PC-3 (cell line): ENCODE data around the gene DIP2C. TPM values are rescaled to one million over a fixed set of nuclear protein-coding genes. Genes with fewer than 3 reads are reported as not detected.

ENCODE experiments used
- ATAC-seq: fragments of 200-7000 bp; cut with Tn5 transposase; 2 replicates; pipeline ENCODE4 v1.9.1; 2020; ENCODE audit warnings: mild to moderate bottlenecking, moderate library complexity
- BruUV-seq: library from RNA; stranded (reverse); fragments of 400-500 nt; replicated peaks from 2 replicates; lab custom pipeline; 2021; lab: Mats Ljungman, UMichigan
- CTCF ChIA-PET: fragments of 300-600 bp; sonication (Branson Sonifier 250); formaldehyde crosslinking; loops from one replicate; lab custom pipeline; 2022; ENCODE audit warnings: antibody characterized with exemption; lab: Charles Lee
- POLR2A ChIA-PET: fragments of 300-600 bp; sonication (Branson Sonifier 250); formaldehyde crosslinking; loops from one replicate; lab custom pipeline; 2022; ENCODE audit warnings: antibody characterized with exemption; ENCODE audit not compliant: unreplicated experiment; lab: Charles Lee
- DNase-seq: peaks from one replicate; pipeline ENCODE4 v3.0.0-alpha.2; 2015
- H2AFZ ChIP-seq: fragments of 300-600 bp; sonication (generic); 2 replicates; pipeline ENCODE4 v1.6.0; 2016; ENCODE audit warnings: antibody characterized with exemption, low read length
- H3F3A ChIP-seq: fragments of 300-600 bp; sonication (generic); one replicate; pipeline ENCODE4 v1.6.0; 2017; ENCODE audit warnings: antibody characterized with exemption, low read length, control low read depth, mild to moderate bottlenecking; ENCODE audit not compliant: unreplicated experiment
- H3K27ac ChIP-seq: fragments of 300-600 bp; sonication (generic); 2 replicates; pipeline ENCODE4 v1.5.1; 2016; ENCODE audit warnings: mild to moderate bottlenecking, low read length
- H3K27me3 ChIP-seq: fragments of 300-600 bp; sonication (generic); 2 replicates; pipeline ENCODE4 v1.6.1; 2016; ENCODE audit warnings: low read length, mixed read lengths
- H3K36me3 ChIP-seq: fragments of 300-600 bp; sonication (generic); 2 replicates; pipeline ENCODE4 v1.6.1; 2016; ENCODE audit warnings: low read depth, mixed run types, low read length, mixed read lengths
- H3K4me1 ChIP-seq: fragments of 300-600 bp; sonication (generic); 2 replicates; pipeline ENCODE4 v1.5.1; 2016; ENCODE audit warnings: low read length; ENCODE audit not compliant: insufficient read depth
- H3K4me2 ChIP-seq: fragments of 300-600 bp; sonication (generic); 2 replicates; pipeline ENCODE4 v1.6.0; 2016; ENCODE audit warnings: low read length
- H3K4me3 ChIP-seq: fragments of 300-600 bp; sonication (generic); 2 replicates; pipeline ENCODE4 v1.5.1; 2016; ENCODE audit warnings: mild to moderate bottlenecking, low read length, mixed read lengths
- H3K79me2 ChIP-seq: fragments of 300-600 bp; sonication (generic); 2 replicates; pipeline ENCODE4 v1.6.1; 2017; ENCODE audit warnings: low read length, mixed read lengths
- H3K9ac ChIP-seq: fragments of 300-600 bp; sonication (generic); 2 replicates; pipeline ENCODE4 v1.6.0; 2016; ENCODE audit warnings: mild to moderate bottlenecking, low read length
- H3K9me2 ChIP-seq: fragments of 300-600 bp; sonication (generic); replicated peaks from 2 replicates; pipeline ENCODE4 v1.6.1; 2016; ENCODE audit warnings: mixed run types, low read length, mixed read lengths
- H3K9me3 ChIP-seq: fragments of 300-600 bp; sonication (generic); 2 replicates; pipeline ENCODE4 v1.6.1; 2016; ENCODE audit warnings: low read length, mixed read lengths
- H4K20me1 ChIP-seq: fragments of 300-600 bp; sonication (generic); 2 replicates; pipeline ENCODE4 v1.6.1; 2016; ENCODE audit warnings: low read length, mixed read lengths
- CTCF ChIP-seq: fragments of 300-600 bp; sonication (generic); conservative IDR thresholded peaks from 2 replicates; pipeline ENCODE4 v1.5.1; 2017; ENCODE audit warnings: antibody characterized with exemption, low read depth, mild to moderate bottlenecking, low read length
- EZH2 ChIP-seq: fragments of 300-600 bp; sonication (generic); IDR thresholded peaks from one replicate; pipeline ENCODE4 v1.6.1; 2017; ENCODE audit warnings: antibody characterized with exemption, mild to moderate bottlenecking, low read length; ENCODE audit not compliant: unreplicated experiment
- EZH2phosphoT487 ChIP-seq: fragments of 300-600 bp; sonication (generic); IDR thresholded peaks from 2 replicates; pipeline ENCODE4 v1.6.1; 2018; ENCODE audit warnings: mild to moderate bottlenecking, antibody characterized with exemption, low read length, borderline replicate concordance
- intact Hi-C: fragments of 100-400 bp; cut with micrococcal nuclease; formaldehyde crosslinking; loops from 2 replicates; pipeline ENCODE4 v1.9.0; 2023
- total RNA-seq: library from RNA; depleted of rRNA; stranded (reverse); fragments of >200 nt; gene quantifications from 2 replicates; pipeline ENCODE4 v1.2.3, GENCODE V29; 2014

Gene DIP2C
- total RNA-seq, 1 experiment from 2014 or later: 3.1 TPM

GRCh38 chr10:522350-522749 is 167.1 kb downstream of the DIP2C start:
- H3K79me2 ChIP-seq: no peaks in the 10 kb centered on the region
- H3K9me2 ChIP-seq: no peaks in the 10 kb centered on the region
- no peak for ATAC-seq
- H3K27ac ChIP-seq: no peak overlapping the region
- TF ChIP-seq EZH2 (no peak), EZH2phosphoT487 (no peak), CTCF (no peak)
- DNase-seq: no peak
- intact Hi-C loops: no loop called here
- no peak overlapping the region for H3K4me3 ChIP-seq
- POLR2A ChIA-PET: no interaction called here
- H3K9me3 ChIP-seq: no peaks in the 10 kb centered on the region
- H3F3A ChIP-seq: no peaks in the 10 kb centered on the region
- H3K27me3 ChIP-seq: no peaks in the 10 kb centered on the region
- CTCF ChIA-PET: interaction anchor here (0.5 kb wide), 1 partner anchor 37 kb away, joined by 10 read pairs; no protein-coding TSS in a partner anchor
- H3K4me1 ChIP-seq: no peaks in the 10 kb centered on the region
- H2AFZ ChIP-seq: no peak overlapping the region
- H3K4me2 ChIP-seq: no peak overlapping the region
- no peaks in the 10 kb centered on the region for H3K36me3 ChIP-seq
- no peaks in the 10 kb centered on the region for H4K20me1 ChIP-seq
- no TSS peak for BruUV-seq
- H3K9ac ChIP-seq: no peak overlapping the region

GRCh38 chr10:521261-522250 is 167.9 kb downstream of the DIP2C start:
- H3K4me1 ChIP-seq: no peaks in the 10 kb centered on the region
- no peaks in the 10 kb centered on the region for H3K9me2 ChIP-seq
- intact Hi-C loops: no loop called here
- no peak overlapping the region for H3K27ac ChIP-seq
- no peak overlapping the region for H3K4me2 ChIP-seq
- no TSS peak for BruUV-seq
- TF ChIP-seq CTCF: no peak
- TF ChIP-seq EZH2phosphoT487: no peak
- no peak for TF ChIP-seq EZH2
- ChIA-PET CTCF (no interaction called here), POLR2A (no interaction called here)
- no peak for ATAC-seq
- H3K9me3 ChIP-seq: no peaks in the 10 kb centered on the region
- no peaks in the 10 kb centered on the region for H3K36me3 ChIP-seq
- H4K20me1 ChIP-seq: no peaks in the 10 kb centered on the region
- DNase-seq: no peak
- H3F3A ChIP-seq: no peaks in the 10 kb centered on the region
- H2AFZ ChIP-seq: no peak overlapping the region
- H3K79me2 ChIP-seq: no peaks in the 10 kb centered on the region
- H3K4me3 ChIP-seq: no peak overlapping the region
- no peak overlapping the region for H3K9ac ChIP-seq
- H3K27me3 ChIP-seq: no peaks in the 10 kb centered on the region

- no peaks in the 10 kb centered on the region for H4K20me1 ChIP-seq
- CTCF ChIA-PET: no interaction called here
- H3K79me2 ChIP-seq: no peaks in the 10 kb centered on the region
- POLR2A ChIA-PET: no interaction called here
- no peaks in the 10 kb centered on the region for H3K9me3 ChIP-seq
- TF ChIP-seq EZH2 (no peak), CTCF (no peak), EZH2phosphoT487 (no peak)
- no peaks in the 10 kb centered on the region for H3K9me2 ChIP-seq
- intact Hi-C loops: no loop called here
- H3K4me1 ChIP-seq: no peaks in the 10 kb centered on the region
- BruUV-seq: no TSS peak
- no peak overlapping the region for H3K9ac ChIP-seq
- DNase-seq: no peak
- H3K27ac ChIP-seq: no peak overlapping the region
- no peaks in the 10 kb centered on the region for H3F3A ChIP-seq
- ATAC-seq: no peak
- H3K27me3 ChIP-seq: no peaks in the 10 kb centered on the region
- no peak overlapping the region for H2AFZ ChIP-seq
- no peak overlapping the region for H3K4me2 ChIP-seq
- H3K4me3 ChIP-seq: no peak overlapping the region
- H3K36me3 ChIP-seq: no peaks in the 10 kb centered on the region
Measured at GRCh38 chr10:520402-520787, 169.1 kb downstream of the DIP2C start.
